Parietal lobe (tissue), 2 donors: ENCODE data around the gene NGB. TPM values are rescaled to one million over a fixed set of nuclear protein-coding genes. Genes with fewer than 3 reads are reported as not detected.

Experiments
- small RNA-seq: library from RNA; depleted of rRNA; stranded (forward); fragments of <200 nt; gene quantifications from one replicate; pipeline ENCODE3, GENCODE V24; 2014; ENCODE audit warnings: low replicate concordance
- total RNA-seq: library from RNA; depleted of rRNA; stranded (reverse); fragments of >200 nt; gene quantifications from one replicate; pipeline ENCODE4 v1.2.3, GENCODE V29; 2014

NGB gene, protein sequence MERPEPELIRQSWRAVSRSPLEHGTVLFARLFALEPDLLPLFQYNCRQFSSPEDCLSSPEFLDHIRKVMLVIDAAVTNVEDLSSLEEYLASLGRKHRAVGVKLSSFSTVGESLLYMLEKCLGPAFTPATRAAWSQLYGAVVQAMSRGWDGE
- 4.7 TPM for total RNA-seq

DNA sequence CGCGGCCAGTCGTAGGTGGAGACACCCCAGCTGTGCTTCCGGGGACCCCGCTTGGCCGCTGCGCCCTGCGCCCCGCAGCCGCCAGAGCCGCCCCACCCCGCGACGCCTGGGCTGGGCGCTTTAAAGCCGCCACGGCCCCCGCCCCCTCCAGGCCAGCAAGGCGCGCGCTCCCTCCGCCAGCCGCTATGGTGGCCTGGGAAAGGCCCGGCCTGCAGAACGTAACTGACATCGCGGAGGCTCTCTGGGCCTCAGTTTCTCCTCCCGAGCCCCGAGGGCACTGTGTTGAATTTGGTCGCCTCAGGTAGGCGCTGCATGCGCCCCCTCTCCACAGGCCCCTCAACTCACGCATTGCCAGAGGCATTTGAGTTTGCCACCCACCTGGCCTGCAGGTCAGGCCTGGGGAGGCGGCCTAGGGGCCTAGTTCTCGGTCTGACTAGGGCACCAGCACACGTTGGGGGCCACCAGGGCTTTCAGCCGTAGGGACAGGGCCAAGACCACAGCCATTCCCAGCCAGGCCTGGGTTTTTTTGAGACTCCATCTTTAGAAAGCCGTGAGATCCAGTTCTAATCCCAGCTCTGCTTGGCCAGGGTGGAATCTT is at the start of gene NGB:
Gene NGB (minus strand): TSS at position 94 of the 598 bp plus-strand sequence. CDS start 269 bp downstream, outside the sequence.

DNA sequence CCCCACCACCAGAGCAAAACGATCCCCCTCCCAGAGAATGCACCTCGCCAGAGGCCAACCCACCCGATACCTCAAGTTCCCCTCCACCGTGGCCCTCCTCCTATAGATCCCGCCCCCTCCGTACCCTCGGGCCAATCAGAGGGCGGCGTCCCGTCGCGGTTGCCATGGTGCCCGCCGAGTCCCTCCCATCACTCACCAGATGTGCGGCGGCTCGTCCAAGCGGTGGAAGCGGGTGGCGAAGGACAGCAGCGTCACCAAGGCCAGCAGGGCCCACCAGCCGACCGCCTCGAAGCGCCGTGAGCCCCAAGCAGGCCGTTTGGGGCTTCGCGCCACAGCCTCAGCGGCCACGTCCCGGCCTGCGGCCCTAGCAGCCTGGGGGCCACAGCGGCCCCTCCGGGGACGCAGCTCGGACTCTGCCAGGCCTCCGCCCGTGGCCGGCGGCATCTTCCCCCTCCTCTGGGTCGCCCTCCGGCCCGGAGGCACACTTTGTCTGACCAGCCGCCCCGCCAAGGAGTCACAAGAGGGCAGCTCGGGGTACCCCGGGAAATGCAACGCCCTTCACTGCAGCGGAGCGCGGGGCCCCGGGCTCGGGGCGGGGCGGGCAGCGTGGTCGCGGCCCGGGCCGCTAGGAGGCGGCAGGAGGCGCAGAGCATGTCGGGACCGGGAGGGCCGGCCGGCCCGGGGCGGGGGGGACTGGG is 49.4 kb upstream of the NGB start, which contains the start of gene POMT2:
Gene POMT2 (minus strand): TSS at position 646 of the 698 bp plus-strand sequence. CDS start 202 bp downstream, at position 444.

Small RNA genes lying within 50 kb of the gene (small RNA-seq; reads per million reads assigned to genes)
- gene MIR1260A: not detected

Other genes starting within 250 kb of the NGB start
- gene IRF2BPL, start 242.5 kb downstream of the NGB start, total RNA-seq: 58.8 TPM
- gene CIPC, start 172.9 kb downstream of the NGB start, total RNA-seq: 46.0 TPM
- 14.7 TPM for gene ZDHHC22, start 129.4 kb downstream of the NGB start, total RNA-seq
- 21.6 TPM for gene TMEM63C, start 89.4 kb downstream of the NGB start, total RNA-seq
- 25.4 TPM for gene POMT2, start 49.7 kb upstream of the NGB start, total RNA-seq
- gene GSTZ1, start 49.8 kb upstream of the NGB start, total RNA-seq: 7.8 TPM
- 25.7 TPM for gene TMED8, start 105.9 kb upstream of the NGB start, total RNA-seq
- 10.0 TPM for gene SAMD15, start 106.2 kb upstream of the NGB start, total RNA-seq
- 0.94 TPM for gene NOXRED1, start 152.3 kb upstream of the NGB start, total RNA-seq
- 35.1 TPM for gene VIPAS39, start 186.4 kb upstream of the NGB start, total RNA-seq
- gene AHSA1, start 186.9 kb upstream of the NGB start, total RNA-seq: 84.2 TPM
- not detected for gene ISM2, start 227.6 kb upstream of the NGB start, total RNA-seq